Breast epithelium (tissue), 4 donors: ENCODE results near the gene NEDD8. TPM values are rescaled to one million over a fixed set of nuclear protein-coding genes. Genes with fewer than 3 reads are reported as not detected.

Experiments used
- DNase-seq, 2 donors: peaks; one replicate each; pipeline ENCODE4 v3.0.0-alpha.2; 2019; ENCODE audit warnings: low spot score in 2 of 2
- H3K27ac ChIP-seq, 2 donors: fragments of 200-600 bp; sonication (generic) in 1 of 2; one replicate each; pipeline ENCODE4 v1.5.1; 2016 to 2019; ENCODE audit warnings: mild to moderate bottlenecking in 1 of 2
- H3K27me3 ChIP-seq, 2 donors: fragments of 200-600 bp; sonication (generic) in 1 of 2; one replicate each; pipeline versions ENCODE4 v1.5.1 to v1.6.0; 2017 to 2019; ENCODE audit warnings: control low read depth in 1 of 2, mild to moderate bottlenecking in 1 of 2
- H3K36me3 ChIP-seq: fragments of 200-600 bp; one replicate; pipeline ENCODE4 v1.5.1; 2019
- H3K4me1 ChIP-seq, 2 donors: fragments of 200-600 bp; sonication (generic); one replicate each; pipeline ENCODE4 v1.5.1; 2016 to 2019; ENCODE audit warnings: control low read depth in 1 of 2
- H3K4me3 ChIP-seq, 3 donors: fragments of 200-600 bp; sonication (generic); 1 replicate in 2 of 3; 2 replicates in 1 of 3; pipeline ENCODE4 v1.5.1; 2016 to 2019; ENCODE audit warnings: mild to moderate bottlenecking in 3 of 3, moderate library complexity in 2 of 3
- H3K9me3 ChIP-seq, 2 donors: fragments of 200-600 bp; sonication (generic) in 1 of 2; one replicate each; pipeline ENCODE4 v1.5.1; 2016 to 2019; ENCODE audit warnings: control low read depth in 1 of 2
- POLR2A ChIP-seq: fragments of 450-650 bp; IDR thresholded peaks from one replicate; pipeline ENCODE4 v1.6.1; 2016; ENCODE audit warnings: antibody characterized with exemption, mild to moderate bottlenecking, moderate library complexity
- POLR2AphosphoS5 ChIP-seq, 3 donors: sonication (generic); formaldehyde crosslinking; IDR thresholded peaks; one replicate each; pipeline ENCODE4 v1.6.1; 2017; ENCODE audit warnings: antibody characterized with exemption in 3 of 3
- intact Hi-C: fragments of 100-400 bp; cut with DNase I; formaldehyde crosslinking; loops from one replicate; pipeline ENCODE4 v1.15.1; 2023; ENCODE audit warnings: low total_unique reads
- total RNA-seq, 3 donors: library from RNA; depleted of rRNA; stranded (reverse); fragments of >200 nt; gene quantifications; one replicate each; pipeline ENCODE4 v1.1.0, GENCODE V29; 2016
- TF ChIP-seq, protein P1 (sequence below), 3 donors: fragments of 450-650 bp; IDR thresholded peaks; one replicate each; pipeline ENCODE4 v1.5.1; 2016 to 2017; ENCODE audit warnings: antibody characterized with exemption in 3 of 3, mild to moderate bottlenecking in 3 of 3, moderate library complexity in 3 of 3

The NEDD8 gene
- total RNA-seq, 3 donors from 2014 or later: 118 to 165 (median 150) TPM

DNA sequence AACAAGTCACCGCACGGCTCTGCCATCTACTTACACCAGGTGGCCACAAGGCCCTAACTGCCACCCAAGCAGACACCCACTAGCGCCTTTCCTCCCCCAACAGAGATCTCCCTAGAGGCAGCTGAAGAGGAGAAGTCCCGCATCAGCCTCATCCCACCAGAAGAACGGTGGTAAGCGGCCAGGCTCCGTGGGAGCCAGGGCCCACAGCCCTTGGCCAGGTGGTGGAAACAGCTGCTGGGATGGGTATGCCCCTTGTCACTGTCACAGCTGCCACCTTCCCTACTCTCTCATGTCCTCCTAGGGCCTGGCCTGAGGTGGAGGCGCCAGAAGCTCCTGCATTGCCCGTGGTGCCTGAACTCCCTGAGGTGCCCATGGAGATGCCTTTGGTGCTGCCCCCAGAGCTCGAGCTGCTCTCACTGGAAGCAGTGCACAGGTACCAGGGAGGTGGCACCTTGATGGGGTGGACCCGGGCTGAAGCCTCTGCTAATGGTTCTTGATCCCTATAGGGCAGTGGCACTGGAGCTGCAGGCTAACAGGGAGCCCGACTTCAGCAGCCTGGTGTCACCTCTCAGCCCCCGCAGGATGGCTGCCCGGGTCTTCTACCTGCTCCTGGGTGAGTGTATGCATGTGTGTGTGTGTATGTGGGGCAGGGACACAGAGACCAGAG lies 52.7 kb downstream of the NEDD8 start:
- no peak for DNase-seq
- no peak for TF ChIP-seq POLR2A
- Histone ChIP-seq H3K4me1 (no peaks in the 10 kb centered on the region), H3K27me3 (no peaks in the 10 kb centered on the region), H3K27ac (peak overlapping the region; percentile 66 to 83), H3K4me3 (no peak overlapping the region), H3K9me3 (no peaks in the 10 kb centered on the region), H3K36me3 (peaks cover 7% of the 10 kb centered on the region)
- intact Hi-C loops: no loop called here

DNA sequence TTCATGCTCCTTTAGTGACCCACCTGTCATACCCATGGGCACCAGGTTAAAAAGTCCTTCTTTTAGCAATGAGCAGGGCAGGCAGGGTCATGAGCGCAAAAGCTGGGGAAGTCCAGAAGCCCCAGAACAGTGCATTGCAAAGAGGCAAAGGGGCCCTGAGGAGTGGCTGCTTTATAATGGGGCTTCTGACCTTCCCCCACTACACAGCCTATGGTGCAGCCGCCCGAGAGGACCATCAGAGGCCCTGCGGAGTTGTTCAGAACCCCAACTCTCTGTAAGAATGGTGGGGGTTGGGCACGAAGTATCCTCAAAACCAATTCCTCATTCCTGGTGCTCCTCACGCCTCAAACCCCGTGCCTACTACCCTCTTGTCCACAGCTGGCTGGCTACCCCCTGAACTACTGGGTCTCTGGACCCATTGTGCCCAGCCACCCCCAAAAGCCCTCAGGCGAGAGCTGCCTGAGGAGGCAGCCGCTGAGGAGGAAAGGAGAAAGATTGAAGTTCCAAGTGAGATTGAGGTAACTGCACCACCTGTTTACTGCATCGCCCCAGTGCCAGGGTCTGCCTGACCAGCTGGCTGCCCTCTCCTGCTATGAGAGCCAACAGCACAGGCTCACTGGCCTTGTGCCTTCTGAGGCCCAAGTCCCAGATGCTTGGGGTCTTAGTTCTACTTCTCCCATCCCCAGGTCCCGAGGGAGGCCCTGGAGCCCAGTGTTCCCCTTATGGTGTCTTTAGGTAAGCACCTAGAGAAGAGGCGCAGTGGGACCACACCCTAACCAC lies 53.6 kb downstream of the NEDD8 start:
- no peak for DNase-seq
- Histone ChIP-seq H3K4me3 (no peak overlapping the region), H3K27ac (peak overlapping the region in 1 of 2 donors; percentile 83), H3K9me3 (no peaks in the 10 kb centered on the region), H3K36me3 (peaks cover 3% of the 10 kb centered on the region), H3K27me3 (no peaks in the 10 kb centered on the region), H3K4me1 (no peaks in the 10 kb centered on the region)
- intact Hi-C loops: no loop called here
- TF ChIP-seq, protein P1, sequence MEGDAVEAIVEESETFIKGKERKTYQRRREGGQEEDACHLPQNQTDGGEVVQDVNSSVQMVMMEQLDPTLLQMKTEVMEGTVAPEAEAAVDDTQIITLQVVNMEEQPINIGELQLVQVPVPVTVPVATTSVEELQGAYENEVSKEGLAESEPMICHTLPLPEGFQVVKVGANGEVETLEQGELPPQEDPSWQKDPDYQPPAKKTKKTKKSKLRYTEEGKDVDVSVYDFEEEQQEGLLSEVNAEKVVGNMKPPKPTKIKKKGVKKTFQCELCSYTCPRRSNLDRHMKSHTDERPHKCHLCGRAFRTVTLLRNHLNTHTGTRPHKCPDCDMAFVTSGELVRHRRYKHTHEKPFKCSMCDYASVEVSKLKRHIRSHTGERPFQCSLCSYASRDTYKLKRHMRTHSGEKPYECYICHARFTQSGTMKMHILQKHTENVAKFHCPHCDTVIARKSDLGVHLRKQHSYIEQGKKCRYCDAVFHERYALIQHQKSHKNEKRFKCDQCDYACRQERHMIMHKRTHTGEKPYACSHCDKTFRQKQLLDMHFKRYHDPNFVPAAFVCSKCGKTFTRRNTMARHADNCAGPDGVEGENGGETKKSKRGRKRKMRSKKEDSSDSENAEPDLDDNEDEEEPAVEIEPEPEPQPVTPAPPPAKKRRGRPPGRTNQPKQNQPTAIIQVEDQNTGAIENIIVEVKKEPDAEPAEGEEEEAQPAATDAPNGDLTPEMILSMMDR (IDR thresholded peaks at IDR 0.05): no peak
- TF ChIP-seq POLR2AphosphoS5 (IDR thresholded peaks at IDR 0.05) (no peak), POLR2A (no peak)

DNA sequence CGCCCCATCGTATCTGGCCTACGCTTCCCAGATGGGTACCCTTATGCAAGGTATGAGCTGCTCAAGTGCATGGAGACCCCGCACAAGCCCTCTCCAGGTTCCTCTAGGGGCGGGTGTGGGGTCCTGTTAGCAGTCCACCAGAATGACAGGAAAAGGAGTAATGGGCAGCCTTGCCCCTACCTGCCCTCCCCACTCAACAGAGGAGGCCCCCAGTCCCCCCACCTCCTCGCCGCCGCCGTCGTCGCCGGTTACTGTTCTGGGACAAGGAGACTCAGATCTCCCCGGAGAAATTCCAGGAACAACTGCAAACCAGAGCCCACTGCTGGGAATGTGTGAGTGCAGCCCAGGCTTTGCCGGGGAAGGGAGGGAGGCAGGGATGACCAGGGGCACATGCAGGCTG lies 54.3 kb downstream of the NEDD8 start:
- no peak overlapping the region for H3K27ac ChIP-seq
- H3K9me3 ChIP-seq: no peaks in the 10 kb centered on the region
- H3K4me3 ChIP-seq: no peak overlapping the region
- TF ChIP-seq, protein P1 (IDR thresholded peaks at IDR 0.05): no peak
- H3K36me3 ChIP-seq: peaks cover 3% of the 10 kb centered on the region
- H3K27me3 ChIP-seq: no peaks in the 10 kb centered on the region
- H3K4me1 ChIP-seq: no peaks in the 10 kb centered on the region
- intact Hi-C loops: no loop called here
- no peak for DNase-seq

DNA sequence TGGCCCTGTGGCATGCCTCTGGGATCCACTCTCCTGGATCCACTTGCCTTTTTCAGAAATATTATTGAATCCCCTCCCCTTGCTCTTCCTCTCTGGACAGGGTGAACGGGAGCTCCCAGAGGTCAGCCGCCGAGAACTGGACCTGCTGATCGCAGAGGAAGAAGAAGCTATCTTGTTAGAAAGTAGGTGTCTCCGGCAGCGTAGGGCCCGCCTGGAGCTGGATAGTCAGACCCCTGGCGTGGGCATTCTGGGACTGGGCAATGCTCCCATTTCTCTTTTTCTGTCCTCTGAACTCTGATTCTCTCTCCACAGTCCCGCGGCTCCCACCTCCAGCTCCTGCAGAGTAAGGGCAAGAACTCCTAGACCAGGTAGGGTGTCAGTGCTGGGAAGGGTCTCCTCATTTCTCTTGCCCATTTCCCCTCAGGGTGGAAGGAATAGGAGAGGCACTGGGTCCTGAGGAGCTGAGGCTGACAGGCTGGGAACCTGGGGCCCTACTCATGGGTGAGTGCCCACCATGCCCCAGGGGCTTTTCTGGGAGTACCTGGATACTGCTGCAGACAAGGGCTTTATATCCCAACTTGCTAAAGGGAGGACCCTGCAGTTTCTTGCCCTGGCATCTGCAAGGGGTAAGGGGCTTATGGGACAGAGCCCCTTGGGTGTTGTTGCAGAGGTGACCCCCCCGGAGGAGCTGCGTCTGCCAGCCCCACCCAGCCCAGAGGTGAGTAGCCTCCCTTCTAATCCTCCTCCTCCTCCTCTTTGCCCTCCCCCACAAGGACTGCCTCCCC lies 54.9 kb downstream of the NEDD8 start:
- Histone ChIP-seq H3K27ac (no peak overlapping the region), H3K9me3 (no peaks in the 10 kb centered on the region), H3K36me3 (peaks cover 3% of the 10 kb centered on the region), H3K4me3 (no peak overlapping the region), H3K27me3 (no peaks in the 10 kb centered on the region), H3K4me1 (no peaks in the 10 kb centered on the region)
- intact Hi-C loops: no loop called here
- no peak for DNase-seq
- TF ChIP-seq POLR2AphosphoS5 (IDR thresholded peaks at IDR 0.05) (no peak), POLR2A (no peak)
- TF ChIP-seq, protein P1 (IDR thresholded peaks at IDR 0.05): no peak

DNA sequence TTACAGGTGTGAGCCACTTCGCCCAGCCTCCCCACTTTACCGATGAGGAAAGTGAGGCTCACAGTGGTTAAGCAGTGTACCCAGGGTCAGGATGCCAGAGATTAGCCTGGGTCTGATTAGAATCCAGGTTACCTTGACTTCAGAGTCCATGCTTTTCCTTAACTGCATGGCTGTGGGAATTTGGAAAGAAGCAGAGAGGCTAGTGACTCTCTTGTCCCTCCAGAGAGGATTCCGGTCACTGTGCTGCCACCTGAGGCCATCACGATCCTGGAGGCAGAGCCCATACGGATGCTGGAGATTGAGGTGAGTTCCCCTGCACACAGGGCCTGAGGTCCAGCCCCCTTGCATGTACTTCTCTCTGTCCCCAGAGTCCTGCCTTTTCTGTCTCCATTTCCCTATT lies 55.6 kb downstream of the NEDD8 start:
- no peaks in the 10 kb centered on the region for H3K4me1 ChIP-seq
- no peak overlapping the region for H3K27ac ChIP-seq
- no peaks in the 10 kb centered on the region for H3K27me3 ChIP-seq
- intact Hi-C loops: no loop called here
- TF ChIP-seq POLR2A: no peak
- H3K9me3 ChIP-seq: no peaks in the 10 kb centered on the region
- no peak for DNase-seq
- H3K36me3 ChIP-seq: peaks cover 3% of the 10 kb centered on the region
- H3K4me3 ChIP-seq: no peak overlapping the region

DNA sequence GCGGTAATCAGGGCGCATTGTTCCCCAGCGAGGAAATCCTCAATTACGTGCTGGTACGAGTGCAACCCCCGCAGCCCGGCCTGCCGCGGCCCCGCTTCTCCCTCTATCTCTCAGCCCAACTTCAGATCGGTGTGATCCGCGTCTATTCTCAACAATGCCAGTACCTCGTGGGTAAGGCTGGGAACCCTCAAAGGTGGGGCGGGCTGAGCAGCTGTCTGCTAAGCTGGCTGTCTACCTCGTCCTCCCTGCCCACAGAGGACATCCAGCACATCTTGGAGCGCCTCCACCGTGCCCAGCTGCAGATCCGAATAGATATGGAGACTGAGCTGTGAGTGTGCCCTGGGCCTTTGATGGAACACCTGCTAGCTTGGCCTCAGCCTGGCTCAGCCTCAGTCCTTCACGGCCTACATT lies 59.3 kb downstream of the NEDD8 start:
- no peaks in the 10 kb centered on the region for H3K27me3 ChIP-seq
- H3K4me1 ChIP-seq: no peaks in the 10 kb centered on the region
- intact Hi-C loops: no loop called here
- H3K27ac ChIP-seq: no peak overlapping the region
- H3K4me3 ChIP-seq: no peak overlapping the region
- TF ChIP-seq POLR2A (no peak), POLR2AphosphoS5 (IDR thresholded peaks at IDR 0.05) (no peak)
- TF ChIP-seq, protein P1 (IDR thresholded peaks at IDR 0.05): no peak
- DNase-seq: no peak
- peaks cover 3% of the 10 kb centered on the region for H3K36me3 ChIP-seq
- H3K9me3 ChIP-seq: no peaks in the 10 kb centered on the region
